GM12872 (cell line): ENCODE data around the gene ADGRD1.

Experiments
- TF ChIP-seq, protein P1 (sequence below): IDR thresholded peaks from 3 replicates; pipeline ENCODE4 v1.5.1; 2011; ENCODE audit warnings: low read depth, mild to moderate bottlenecking, low read length, moderate library complexity; ENCODE audit not compliant: insufficient read depth

The ADGRD1 gene

GRCh38 chr12:130945786-130946492 lies 7.8 kb upstream of the ADGRD1 start:
- TF ChIP-seq, protein P1, sequence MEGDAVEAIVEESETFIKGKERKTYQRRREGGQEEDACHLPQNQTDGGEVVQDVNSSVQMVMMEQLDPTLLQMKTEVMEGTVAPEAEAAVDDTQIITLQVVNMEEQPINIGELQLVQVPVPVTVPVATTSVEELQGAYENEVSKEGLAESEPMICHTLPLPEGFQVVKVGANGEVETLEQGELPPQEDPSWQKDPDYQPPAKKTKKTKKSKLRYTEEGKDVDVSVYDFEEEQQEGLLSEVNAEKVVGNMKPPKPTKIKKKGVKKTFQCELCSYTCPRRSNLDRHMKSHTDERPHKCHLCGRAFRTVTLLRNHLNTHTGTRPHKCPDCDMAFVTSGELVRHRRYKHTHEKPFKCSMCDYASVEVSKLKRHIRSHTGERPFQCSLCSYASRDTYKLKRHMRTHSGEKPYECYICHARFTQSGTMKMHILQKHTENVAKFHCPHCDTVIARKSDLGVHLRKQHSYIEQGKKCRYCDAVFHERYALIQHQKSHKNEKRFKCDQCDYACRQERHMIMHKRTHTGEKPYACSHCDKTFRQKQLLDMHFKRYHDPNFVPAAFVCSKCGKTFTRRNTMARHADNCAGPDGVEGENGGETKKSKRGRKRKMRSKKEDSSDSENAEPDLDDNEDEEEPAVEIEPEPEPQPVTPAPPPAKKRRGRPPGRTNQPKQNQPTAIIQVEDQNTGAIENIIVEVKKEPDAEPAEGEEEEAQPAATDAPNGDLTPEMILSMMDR: no peak

- TF ChIP-seq, protein P1: no peak
Observed at GRCh38 chr12:130947028-130947613, 6.6 kb upstream of the ADGRD1 start.

DNA sequence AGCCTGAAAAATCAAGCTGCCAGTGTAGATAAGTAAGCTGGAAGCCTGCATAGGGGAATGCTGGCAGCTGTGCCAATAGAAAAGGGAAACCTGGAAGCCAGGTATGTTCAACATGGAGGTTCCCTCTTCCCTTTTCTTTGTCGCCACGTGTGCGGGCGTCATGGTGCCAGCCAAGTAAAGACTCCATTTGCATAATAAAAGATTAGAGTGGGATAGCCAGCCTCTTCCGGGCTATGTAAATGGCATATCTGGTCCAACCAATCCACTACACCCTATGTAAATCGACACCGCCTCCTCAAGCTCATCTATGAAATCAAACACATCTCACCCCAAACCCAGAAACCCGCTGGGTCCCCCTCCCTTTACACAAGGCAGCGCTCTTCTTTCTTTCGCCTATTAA lies 5.6 kb upstream of the ADGRD1 start:
- TF ChIP-seq, protein P1: no peak

GRCh38 chr12:130948751-130949150 lies 5.0 kb upstream of the ADGRD1 start:
- TF ChIP-seq, protein P1: no peak

- TF ChIP-seq, protein P1: no peak
Observed at GRCh38 chr12:130949806-130950205, 3.9 kb upstream of the ADGRD1 start.

GRCh38 chr12:130951636-130952035 lies 2.1 kb upstream of the ADGRD1 start:
- TF ChIP-seq, protein P1: no peak

DNA sequence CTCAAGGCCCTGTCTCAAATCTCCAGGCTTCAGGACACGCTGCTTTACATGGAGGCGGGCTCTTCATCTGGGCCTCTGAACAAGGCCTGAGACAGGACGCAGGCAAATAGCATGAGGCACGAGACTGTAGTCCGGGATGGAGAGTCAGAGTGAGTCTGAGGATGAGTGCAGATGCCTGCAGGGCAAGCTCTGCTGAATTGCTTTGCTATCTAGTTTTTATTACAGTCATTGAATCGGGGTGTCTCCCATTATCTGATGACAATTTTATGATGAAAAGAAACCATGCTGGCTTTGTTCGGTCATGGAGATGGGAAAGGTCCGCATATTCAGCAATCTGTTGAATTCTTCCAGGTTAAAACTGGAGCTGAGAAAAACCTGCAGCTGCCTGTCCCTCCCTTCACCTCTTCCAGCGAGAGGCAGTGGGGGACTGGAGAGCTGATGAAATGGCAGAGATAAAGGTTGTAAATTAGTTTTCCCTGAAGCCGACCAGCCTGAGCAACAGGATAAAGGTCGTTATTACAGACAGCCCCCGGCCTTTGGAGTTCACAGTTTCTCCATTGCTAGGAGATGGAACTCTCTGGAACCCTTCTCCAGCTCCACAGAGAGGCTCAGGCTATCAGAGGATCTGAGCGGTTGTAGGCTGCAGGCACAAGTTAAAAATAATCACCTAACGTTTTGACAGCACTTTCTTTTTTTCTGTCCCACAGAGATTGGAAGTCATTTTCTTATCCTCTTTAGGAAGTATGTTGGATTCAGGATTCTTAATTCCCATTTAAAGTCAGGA lies 1.3 kb upstream of the ADGRD1 start:
- TF ChIP-seq, protein P1: no peak
